HL-60 (cell line): Measurements from ENCODE around the gene BCAS3.

ENCODE experiments used
- DNase-seq, 2 experiments: peaks; one replicate each; pipeline ENCODE4 v3.0.0-alpha.2; 2010 to 2020; ENCODE audit warnings: low read depth in 1 of 2, low spot score in 1 of 2
- H3K27ac ChIP-seq: fragments of 250-450 bp; sonication (Bioruptor Pico); replicated peaks from 2 replicates; pipeline ENCODE4 v1.5.1; 2020; ENCODE audit warnings: mild to moderate bottlenecking, moderate library complexity
- H3K27me3 ChIP-seq: fragments of 250-450 bp; sonication (Bioruptor Pico); 2 replicates; pipeline ENCODE4 v1.5.1; 2021; ENCODE audit warnings: mild to moderate bottlenecking, moderate library complexity; ENCODE audit not compliant: insufficient read depth, poor library complexity, severe bottlenecking
- H3K4me3 ChIP-seq: replicated peaks from 2 replicates; pipeline ENCODE4 v1.5.1; 2011; ENCODE audit warnings: mild to moderate bottlenecking, control low read depth, low read length; ENCODE audit not compliant: insufficient read depth
- GABPA ChIP-seq: IDR thresholded peaks from 2 replicates; pipeline ENCODE4 v1.6.1; 2012; ENCODE audit warnings: low read depth
- POLR2AphosphoS5 ChIP-seq: IDR thresholded peaks from 2 replicates; pipeline ENCODE4 v1.6.1; 2012; ENCODE audit warnings: low read depth
- REST ChIP-seq: IDR thresholded peaks from 2 replicates; pipeline ENCODE4 v1.6.1; 2012; ENCODE audit warnings: low read depth; ENCODE audit not compliant: insufficient replicate concordance
- SPI1 ChIP-seq: IDR thresholded peaks from 2 replicates; pipeline ENCODE4 v1.6.1; 2012; ENCODE audit warnings: low read depth, mild to moderate bottlenecking, borderline replicate concordance
- TF ChIP-seq, protein P1 (sequence below): IDR thresholded peaks from one replicate; pipeline ENCODE4 v1.5.1; 2011; ENCODE audit warnings: low read length, control low read depth, inconsistent platforms; ENCODE audit not compliant: insufficient read depth

The BCAS3 gene

GRCh38 chr17:60825351-60825750, 147.7 kb downstream of the BCAS3 start:
- no peak for DNase-seq
- H3K27me3 ChIP-seq: no peaks in the 10 kb centered on the region
- no peak overlapping the region for H3K27ac ChIP-seq
- H3K4me3 ChIP-seq: no peak overlapping the region
- TF ChIP-seq GABPA (no peak), SPI1 (no peak), POLR2AphosphoS5 (no peak), REST (no peak)
- TF ChIP-seq, protein P1, sequence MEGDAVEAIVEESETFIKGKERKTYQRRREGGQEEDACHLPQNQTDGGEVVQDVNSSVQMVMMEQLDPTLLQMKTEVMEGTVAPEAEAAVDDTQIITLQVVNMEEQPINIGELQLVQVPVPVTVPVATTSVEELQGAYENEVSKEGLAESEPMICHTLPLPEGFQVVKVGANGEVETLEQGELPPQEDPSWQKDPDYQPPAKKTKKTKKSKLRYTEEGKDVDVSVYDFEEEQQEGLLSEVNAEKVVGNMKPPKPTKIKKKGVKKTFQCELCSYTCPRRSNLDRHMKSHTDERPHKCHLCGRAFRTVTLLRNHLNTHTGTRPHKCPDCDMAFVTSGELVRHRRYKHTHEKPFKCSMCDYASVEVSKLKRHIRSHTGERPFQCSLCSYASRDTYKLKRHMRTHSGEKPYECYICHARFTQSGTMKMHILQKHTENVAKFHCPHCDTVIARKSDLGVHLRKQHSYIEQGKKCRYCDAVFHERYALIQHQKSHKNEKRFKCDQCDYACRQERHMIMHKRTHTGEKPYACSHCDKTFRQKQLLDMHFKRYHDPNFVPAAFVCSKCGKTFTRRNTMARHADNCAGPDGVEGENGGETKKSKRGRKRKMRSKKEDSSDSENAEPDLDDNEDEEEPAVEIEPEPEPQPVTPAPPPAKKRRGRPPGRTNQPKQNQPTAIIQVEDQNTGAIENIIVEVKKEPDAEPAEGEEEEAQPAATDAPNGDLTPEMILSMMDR: no peak

DNA sequence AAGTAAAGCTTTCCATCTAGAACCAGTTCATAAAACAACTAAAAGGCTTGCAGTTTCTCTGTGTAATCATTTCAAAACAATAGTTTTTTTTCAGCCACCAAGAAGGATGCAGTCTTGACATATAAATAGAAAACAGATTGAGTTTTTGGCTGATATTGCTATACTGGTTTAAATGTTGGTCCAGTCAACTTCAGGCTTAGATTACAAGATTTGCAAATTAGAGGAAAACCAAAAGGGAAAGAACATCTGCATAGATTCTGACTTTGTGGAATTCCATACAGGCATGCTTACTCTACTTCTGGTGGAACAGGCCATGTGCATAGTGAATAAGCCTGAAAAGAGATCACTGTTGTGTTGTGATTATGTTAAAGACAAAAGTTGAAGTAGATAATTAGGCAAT, 150.3 kb downstream of the BCAS3 start:
- H3K27me3 ChIP-seq: no peaks in the 10 kb centered on the region
- H3K4me3 ChIP-seq: no peak overlapping the region
- no peak for TF ChIP-seq SPI1
- TF ChIP-seq POLR2AphosphoS5: no peak
- no peak for TF ChIP-seq REST
- TF ChIP-seq, protein P1: no peak
- TF ChIP-seq GABPA: no peak
- H3K27ac ChIP-seq: no peak overlapping the region
- no peak for DNase-seq

DNA sequence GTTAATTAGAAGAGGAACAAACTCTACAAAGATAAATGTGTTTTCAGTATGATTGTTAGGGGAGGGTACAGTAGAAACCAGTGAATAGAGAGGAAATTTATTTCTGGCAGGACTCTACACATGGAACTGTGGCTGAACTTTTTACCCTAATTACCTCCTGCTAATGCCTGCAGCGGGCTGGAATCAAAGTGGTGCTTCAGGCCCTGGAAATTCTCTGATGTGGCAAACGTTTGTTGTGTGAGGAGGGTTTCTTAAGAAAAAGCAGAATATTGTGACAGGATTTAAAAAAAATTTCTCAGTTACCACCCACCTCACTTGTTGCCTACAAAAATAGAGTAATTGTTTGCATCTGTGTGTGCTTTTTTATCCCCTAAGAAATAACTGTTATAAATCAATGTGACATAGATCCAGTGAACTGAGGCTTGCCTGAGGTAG, 154.5 kb downstream of the BCAS3 start:
- Histone ChIP-seq H3K4me3 (no peak overlapping the region), H3K27me3 (no peaks in the 10 kb centered on the region), H3K27ac (no peak overlapping the region)
- DNase-seq: no peak
- TF ChIP-seq SPI1: no peak
- TF ChIP-seq, protein P1: no peak
- TF ChIP-seq REST: no peak
- no peak for TF ChIP-seq GABPA
- TF ChIP-seq POLR2AphosphoS5: no peak
